ENCODE data around the gene INVS. TPM values are rescaled to one million over a fixed set of nuclear protein-coding genes. Genes with fewer than 3 reads are reported as not detected.

The INVS gene
- total RNA-seq, 1 experiment from 2014 or later, result 21.1 TPM

GRCh38 chr9:100111235-100111634 is 12.2 kb downstream of the INVS start:
- Histone ChIP-seq H3K27ac (ENCODE audit: low read depth, low read length) (no peak overlapping the region), H3K36me3 (ENCODE audit: control insufficient read depth in 1 of 2, insufficient read depth in 2 of 2, low read length in 2 of 2) (peaks cover 3 to 12% of the 10 kb centered on the region in 2 experiments; a peak in 3 of 4 replicates), H2AFZ (ENCODE audit: low read depth, low read length, poor library complexity, severe bottlenecking) (no peak overlapping the region), H3K9me3 (ENCODE audit: control insufficient read depth in 1 of 2, insufficient read depth in 1 of 2, low read depth in 1 of 2, low read length in 2 of 2) (no peaks in the 10 kb centered on the region), H3K9me2 (ENCODE audit: insufficient read depth) (no peaks in the 10 kb centered on the region), H3K4me3 (replicated peaks in 1 of 2; ENCODE audit: low read depth in 1 of 2, low read length in 2 of 2) (no peak overlapping the region), H3K79me2 (ENCODE audit: insufficient read depth, low read length) (peaks cover 5% of the 10 kb centered on the region; the same call in 1 of the 2 replicates), H3K9ac (ENCODE audit: low read length) (no peak overlapping the region), H3K4me2 (ENCODE audit: low read length) (no peak overlapping the region), H4K20me1 (ENCODE audit: insufficient read depth) (0 out of 2 replicates have a peak, but pooled peaks cover 3% of the 10 kb centered on the region), H3K27me3 (ENCODE audit: insufficient read depth, low read length) (no peaks in the 10 kb centered on the region), H3K4me1 (ENCODE audit: control insufficient read depth in 1 of 2, insufficient read depth in 2 of 2, low read length in 2 of 2) (no peaks in the 10 kb centered on the region)
- ATAC-seq, result no peak
- no peak for DNase-seq (ENCODE audit: low read depth, low spot score)
- TF ChIP-seq MAX (IDR thresholded peaks at IDR 0.05), result no peak
- TF ChIP-seq EZH2phosphoT487 (IDR thresholded peaks at IDR 0.05; ENCODE audit: borderline replicate concordance), result no peak
- no peak for TF ChIP-seq ATF3 (IDR thresholded peaks at IDR 0.05)
- no TSS peak for BruUV-seq (replicated peaks)
- RAD21 ChIA-PET (ENCODE audit: low non-redundant PET in 1 of 2, low total read pairs in 2 of 2, uncharacterized antibody in 2 of 2, unreplicated experiment in 2 of 2), result no interaction called here
- POLR2A ChIA-PET, result no interaction called here
- intact Hi-C loops (cut with micrococcal nuclease), result no loop called here
- CTCF ChIA-PET, result no interaction called here

- ChIA-PET RAD21 (ENCODE audit: low non-redundant PET in 1 of 2, low total read pairs in 2 of 2, uncharacterized antibody in 2 of 2, unreplicated experiment in 2 of 2) (no interaction called here), POLR2A (no interaction called here)
These were observed 13.8 kb downstream of the INVS start for GRCh38 chr9:100112677-100113336.

More at GRCh38 chr9:100112677-100113336, 13.8 kb downstream of the INVS start:
- Histone ChIP-seq H3K27me3 (ENCODE audit: insufficient read depth, low read length) (no peaks in the 10 kb centered on the region), H4K20me1 (ENCODE audit: insufficient read depth) (0 out of 2 replicates have a peak, but pooled peaks cover 3% of the 10 kb centered on the region), H2AFZ (ENCODE audit: low read depth, low read length, poor library complexity, severe bottlenecking) (no peak overlapping the region), H3K79me2 (ENCODE audit: insufficient read depth, low read length) (peaks cover 5% of the 10 kb centered on the region), H3K4me2 (ENCODE audit: low read length) (no peak overlapping the region), H3K36me3 (ENCODE audit: control insufficient read depth in 1 of 2, insufficient read depth in 2 of 2, low read length in 2 of 2) (peaks cover 3 to 11% of the 10 kb centered on the region in 2 experiments; a peak in 2 of 4 replicates), H3K4me1 (ENCODE audit: control insufficient read depth in 1 of 2, insufficient read depth in 2 of 2, low read length in 2 of 2) (no peaks in the 10 kb centered on the region), H3K9me2 (ENCODE audit: insufficient read depth) (no peaks in the 10 kb centered on the region), H3K9me3 (ENCODE audit: control insufficient read depth in 1 of 2, insufficient read depth in 1 of 2, low read depth in 1 of 2, low read length in 2 of 2) (no peaks in the 10 kb centered on the region), H3K9ac (ENCODE audit: low read length) (no peak overlapping the region), H3K27ac (ENCODE audit: low read depth, low read length) (no peak overlapping the region), H3K4me3 (replicated peaks in 1 of 2; ENCODE audit: low read depth in 1 of 2, low read length in 2 of 2) (no peak overlapping the region)
- TF ChIP-seq SIN3A (IDR thresholded peaks at IDR 0.05; ENCODE audit: low read depth) (no peak), MAX (IDR thresholded peaks at IDR 0.05) (no peak), CBX3 (IDR thresholded peaks at IDR 0.05; ENCODE audit: low read depth) (no peak), POLR2A (IDR thresholded peaks at IDR 0.05; ENCODE audit: borderline replicate concordance, extremely low read depth, insufficient read depth, insufficient read length) (no peak), SP1 (IDR thresholded peaks at IDR 0.05; ENCODE audit: low read depth) (no peak), EZH2 (IDR thresholded peaks at IDR 0.05) (no peak), ATF3 (IDR thresholded peaks at IDR 0.05) (no peak), EGR1 (IDR thresholded peaks at IDR 0.05; ENCODE audit: low read depth) (no peak), ZFX (IDR thresholded peaks at IDR 0.05) (no peak), ELF1 (IDR thresholded peaks at IDR 0.05; ENCODE audit: borderline replicate concordance, low read depth) (no peak), TCF7L2 (IDR thresholded peaks at IDR 0.05; ENCODE audit: borderline replicate concordance, extremely low read depth, insufficient read depth, insufficient read length) (no peak), SRF (IDR thresholded peaks at IDR 0.05; ENCODE audit: low read depth) (no peak), ZBTB33 (IDR thresholded peaks at IDR 0.05; ENCODE audit: extremely low read depth, insufficient replicate concordance, low read length) (no peak), FOSL1 (IDR thresholded peaks at IDR 0.05; ENCODE audit: low read depth) (no peak), ZNF274 (IDR thresholded peaks at IDR 0.05; ENCODE audit: low read depth, low read length) (no peak)
- ATAC-seq (no peak), DNase-seq (ENCODE audit: low read depth, low spot score) (no peak)
- BruUV-seq (replicated peaks), result no TSS peak
- CTCF ChIA-PET, result interaction anchor here (1.0 kb wide), 1 partner anchor 109 kb away, joined by 4 read pairs; no protein-coding TSS in a partner anchor
- intact Hi-C loops (cut with micrococcal nuclease), result no loop called here

Data from HCT116 (cell line).